HG03442 (cell line): Measurements from ENCODE around the gene SLC5A11.
"Not testable (repeated sequence)": the region's sequence is repeated elsewhere in the genome, so short reads cannot be mapped to it uniquely, and the experiment has no call there.

Experiments
- ATAC-seq: cut with Tn5 transposase; IDR thresholded peaks from one replicate; pipeline ENCODE4 v1.9.1; 2021; ENCODE audit warnings: mild to moderate bottlenecking, moderate library complexity; ENCODE audit not compliant: unreplicated experiment

Gene SLC5A11

GRCh38 chr16:24834459-24835335, 11.1 kb upstream of the SLC5A11 start:
- ATAC-seq = no peak

GRCh38 chr16:24836836-24837235, 8.9 kb upstream of the SLC5A11 start:
- ATAC-seq = no peak

- no peak for ATAC-seq
Observed at GRCh38 chr16:24837969-24838368, 7.8 kb upstream of the SLC5A11 start.

GRCh38 chr16:24838554-24839266, 7.1 kb upstream of the SLC5A11 start:
- no peak for ATAC-seq

- no peak for ATAC-seq
Observed at GRCh38 chr16:24839347-24839972, 6.3 kb upstream of the SLC5A11 start.

GRCh38 chr16:24841291-24841690, 4.5 kb upstream of the SLC5A11 start:
- no peak for ATAC-seq

GRCh38 chr16:24844101-24845030, 1.4 kb upstream of the SLC5A11 start:
- ATAC-seq = no peak

GRCh38 chr16:24845031-24845365, 765 bp upstream of the SLC5A11 start:
- ATAC-seq = not testable (repeated sequence)

- no peak for ATAC-seq
Observed at GRCh38 chr16:24846548-24847357, 990 bp downstream of the SLC5A11 start.

GRCh38 chr16:24847358-24847664, 1.5 kb downstream of the SLC5A11 start:
- no peak for ATAC-seq

- no peak for ATAC-seq
Observed at GRCh38 chr16:24848065-24848464, 2.3 kb downstream of the SLC5A11 start.

- ATAC-seq = no peak
Observed at GRCh38 chr16:24849641-24850040, 3.9 kb downstream of the SLC5A11 start.

GRCh38 chr16:24850289-24850938, 4.7 kb downstream of the SLC5A11 start:
- no peak for ATAC-seq

- ATAC-seq = no peak
Observed at GRCh38 chr16:24851700-24852099, 5.9 kb downstream of the SLC5A11 start.

GRCh38 chr16:24852281-24852721, 6.5 kb downstream of the SLC5A11 start:
- no peak for ATAC-seq

- no peak for ATAC-seq
Observed at GRCh38 chr16:24853169-24853824, 7.5 kb downstream of the SLC5A11 start.

GRCh38 chr16:24853830-24854229, 8.1 kb downstream of the SLC5A11 start:
- no peak for ATAC-seq

- ATAC-seq = no peak
Observed at GRCh38 chr16:24854607-24855171, 8.9 kb downstream of the SLC5A11 start.

- no peak for ATAC-seq
Observed at GRCh38 chr16:24855678-24856077, 9.9 kb downstream of the SLC5A11 start.
